LNCaP clone FGC (cell line): ENCODE measurements around the gene ANKRD60.
A peak's percentile ranks its signal among the peaks of the same experiment; 100 is the strongest.

Experiments
- DNase-seq: peaks from one replicate; pipeline ENCODE4 v3.0.0-alpha.2; 2011; ENCODE audit warnings: low read depth
- H3K4me3 ChIP-seq: 2 replicates; pipeline ENCODE4 v1.5.1; 2011; ENCODE audit warnings: mild to moderate bottlenecking, low read depth, low read length, control low read depth
- CTCF ChIP-seq: IDR thresholded peaks from 2 replicates; pipeline ENCODE4 v1.5.1; 2012; ENCODE audit warnings: mild to moderate bottlenecking; ENCODE audit not compliant: control insufficient read depth, insufficient read depth; ENCODE audit errors: extremely low read depth

Gene ANKRD60

GRCh38 chr20:58195047-58195446 is 33.4 kb downstream of the ANKRD60 start:
- DNase-seq, result no peak
- no peak overlapping the region for H3K4me3 ChIP-seq
- no peak for TF ChIP-seq CTCF

- no peak overlapping the region for H3K4me3 ChIP-seq
- DNase-seq, result no peak
- TF ChIP-seq CTCF, result no peak
Measured at GRCh38 chr20:58194175-58194791, 34.2 kb downstream of the ANKRD60 start.

- no peak overlapping the region for H3K4me3 ChIP-seq
- TF ChIP-seq CTCF, result peak; percentile 32; the same call in 1 of the 2 replicates
- no peak for DNase-seq
Measured at GRCh38 chr20:58192567-58192966, 35.9 kb downstream of the ANKRD60 start.

- TF ChIP-seq CTCF, result no peak
- no peak for DNase-seq
- no peak overlapping the region for H3K4me3 ChIP-seq
Measured at GRCh38 chr20:58192065-58192464, 36.4 kb downstream of the ANKRD60 start.

- TF ChIP-seq CTCF, result no peak
- H3K4me3 ChIP-seq, result no peak overlapping the region
- DNase-seq, result no peak
Measured at GRCh38 chr20:58188527-58188926, 39.9 kb downstream of the ANKRD60 start.

- no peak for DNase-seq
- H3K4me3 ChIP-seq, result no peak overlapping the region
- TF ChIP-seq CTCF, result no peak
Measured at GRCh38 chr20:58184984-58185383, 43.5 kb downstream of the ANKRD60 start.

- TF ChIP-seq CTCF, result no peak
- no peak for DNase-seq
- no peak overlapping the region for H3K4me3 ChIP-seq
Measured at GRCh38 chr20:58184063-58184462, 44.4 kb downstream of the ANKRD60 start.
